ENCODE results near the gene SNX25.

- TF ChIP-seq CTCF (conservative IDR thresholded peaks at IDR 0.05 in 1 of 2, IDR thresholded peaks at IDR 0.05 in 1 of 2; ENCODE audit: low read depth in 1 of 2, low read length in 2 of 2) (no peak), EZH2 (IDR thresholded peaks at IDR 0.05; ENCODE audit: low read length, missing control alignments) (no peak)
Observed at GRCh38 chr4:185344743-185345538, 135.5 kb downstream of the SNX25 start.
